Keratinocyte (primary cell): ENCODE results near the gene B9D1. TPM values are rescaled to one million over a fixed set of nuclear protein-coding genes. Genes with fewer than 3 reads are reported as not detected.
A peak's percentile ranks its signal among the peaks of the same experiment; 100 is the strongest.

ENCODE experiments used
- DNase-seq: peaks from one replicate; pipeline ENCODE4 v3.0.0-alpha.2; 2011; ENCODE audit warnings: low read depth, missing footprints, low spot score
- FAIRE-seq: peaks from 2 replicates; lab custom pipeline; 2011; peaks lifted over from hg19 to GRCh38; lab: Jason Lieb, UNC
- H2AFZ ChIP-seq: 2 replicates; pipeline ENCODE4 v1.6.0; 2012; ENCODE audit warnings: low read length, control low read depth, inconsistent platforms; ENCODE audit not compliant: control insufficient read depth
- H3K27ac ChIP-seq: 2 replicates; pipeline ENCODE4 v1.5.1; 2011; ENCODE audit warnings: low read length; ENCODE audit not compliant: control insufficient read depth, insufficient read depth
- H3K27me3 ChIP-seq: 3 replicates; pipeline ENCODE4 v1.6.0; 2011; ENCODE audit warnings: low read length; ENCODE audit not compliant: control insufficient read depth, insufficient read depth; ENCODE audit errors: extremely low read depth
- H3K36me3 ChIP-seq, 2 experiments: 2 replicates in 1 of 2; 3 replicates in 1 of 2; pipeline ENCODE4 v1.5.1; 2011; ENCODE audit warnings: low read length in 2 of 2, mild to moderate bottlenecking in 1 of 2; ENCODE audit not compliant: control insufficient read depth in 2 of 2, insufficient read depth in 2 of 2; ENCODE audit errors: extremely low read depth in 1 of 2
- H3K4me1 ChIP-seq: 3 replicates; pipeline ENCODE4 v1.5.1; 2011; ENCODE audit warnings: low read length; ENCODE audit not compliant: control insufficient read depth, insufficient read depth; ENCODE audit errors: extremely low read depth
- H3K4me2 ChIP-seq: 3 replicates; pipeline ENCODE4 v1.6.0; 2011; ENCODE audit warnings: low read depth, low read length; ENCODE audit not compliant: control insufficient read depth, insufficient read depth; ENCODE audit errors: extremely low read depth
- H3K4me3 ChIP-seq, 3 experiments: fragments of 200-600 bp in 1 of 3; sonication (generic) in 1 of 3; 2 replicates in 2 of 3; 3 replicates in 1 of 3; pipeline ENCODE4 v1.5.1; 2011 to 2016; ENCODE audit warnings: low read length in 3 of 3, mild to moderate bottlenecking in 3 of 3, control low read depth in 2 of 3, inconsistent platforms in 1 of 3, low read depth in 1 of 3, mixed read lengths in 1 of 3, mixed run types in 1 of 3, moderate library complexity in 1 of 3; ENCODE audit not compliant: control insufficient read depth in 2 of 3, insufficient read depth in 2 of 3; ENCODE audit errors: extremely low read depth in 1 of 3
- H3K79me2 ChIP-seq: 2 replicates; pipeline ENCODE4 v1.6.0; 2012; ENCODE audit warnings: low read length; ENCODE audit not compliant: control insufficient read depth, insufficient read depth
- H3K9ac ChIP-seq: 3 replicates; pipeline ENCODE4 v1.6.0; 2011; ENCODE audit warnings: low read length; ENCODE audit not compliant: control insufficient read depth, insufficient read depth; ENCODE audit errors: extremely low read depth
- H3K9me1 ChIP-seq: 3 replicates; pipeline ENCODE4 v1.6.0; 2011; ENCODE audit warnings: low read length; ENCODE audit not compliant: control insufficient read depth, insufficient read depth; ENCODE audit errors: extremely low read depth
- H3K9me3 ChIP-seq: 2 replicates; pipeline ENCODE4 v1.5.1; 2012; ENCODE audit warnings: low read depth, low read length; ENCODE audit not compliant: control insufficient read depth
- H4K20me1 ChIP-seq: 3 replicates; pipeline ENCODE4 v1.6.0; 2011; ENCODE audit warnings: low read length; ENCODE audit not compliant: control insufficient read depth, insufficient read depth; ENCODE audit errors: extremely low read depth
- CTCF ChIP-seq, 3 experiments: IDR thresholded peaks in 1 of 3; conservative IDR thresholded peaks in 1 of 3; optimal IDR thresholded peaks in 1 of 3; 2 replicates in 2 of 3; 3 replicates in 1 of 3; pipeline versions ENCODE3 to v1.5.1; 2011; ENCODE audit warnings: low read length in 3 of 3, mild to moderate bottlenecking in 3 of 3, moderate library complexity in 2 of 3, control low read depth in 1 of 3, inconsistent platforms in 1 of 3; ENCODE audit not compliant: insufficient read depth in 2 of 3; ENCODE audit errors: extremely low read depth in 1 of 3
- EZH2 ChIP-seq: IDR thresholded peaks from one replicate; pipeline ENCODE4 v1.6.1; 2012; ENCODE audit warnings: inconsistent platforms, mild to moderate bottlenecking, low read length, moderate library complexity
- dilution Hi-C: fragments of 300-500 bp; cut with MboI; formaldehyde crosslinking; loops from one replicate; pipeline ENCODE4 v1.7.0; 2020; ENCODE audit warnings: low sequenced_read_pairs; ENCODE audit not compliant: extremely low pct_ligation_motif_present
- polyA plus RNA-seq, 5 experiments: library from polyadenylated mRNA; depleted of rRNA in 3 of 5; stranded (reverse) in 3 of 5; stranded (forward) in 1 of 5; unstranded in 1 of 5; fragments of >200 nt; gene quantifications; 1 replicate in 1 of 5; 2 replicates in 3 of 5; 3 replicates in 1 of 5; pipeline versions ENCODE4 v1.2.1 to v1.2.3, GENCODE V29; 2011 to 2012; ENCODE audit warnings: missing spikeins in 2 of 5, low read depth in 1 of 5, low replicate concordance in 1 of 5

B9D1 gene
- polyA plus RNA-seq, 1 donor (not counting 4 experiments of a cell fraction or from before 2014, with no cell fraction given), result 30.3 TPM

DNA sequence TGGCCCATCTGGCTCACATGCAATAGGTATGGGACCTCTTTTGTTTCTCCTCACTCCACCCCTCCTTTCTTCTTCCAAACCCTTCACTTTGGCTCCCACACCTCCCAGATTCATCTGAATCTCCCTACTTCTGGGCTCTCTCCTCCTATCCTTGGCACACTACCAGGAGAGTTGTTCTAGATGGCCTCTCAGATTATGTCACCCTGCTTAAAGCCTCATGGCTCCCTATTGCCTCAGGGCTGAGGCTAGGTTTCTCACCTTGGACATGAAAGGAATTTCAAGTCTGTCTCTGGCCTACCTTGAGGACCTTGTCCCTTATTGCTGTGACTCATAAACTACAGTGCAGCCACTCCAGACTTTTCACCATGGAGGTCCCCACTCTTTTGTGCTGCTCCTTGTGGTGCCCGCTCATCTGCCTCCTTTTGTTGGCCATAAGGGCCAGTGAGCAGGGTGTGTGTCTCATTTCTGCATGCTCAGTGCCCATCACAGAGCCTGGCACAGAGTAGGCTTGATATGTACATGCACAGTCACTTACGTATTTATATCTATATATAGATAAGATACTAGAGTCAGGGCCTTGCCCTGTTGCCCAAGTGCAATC lies 25.5 kb upstream of the B9D1 start:
- Histone ChIP-seq H4K20me1 (no peaks in the 10 kb centered on the region), H2AFZ (no peak overlapping the region), H3K79me2 (no peaks in the 10 kb centered on the region), H3K4me3 (no peak overlapping the region), H3K36me3 (peaks cover under 1 to 3% of the 10 kb centered on the region in 2 experiments), H3K27me3 (no peaks in the 10 kb centered on the region), H3K9me1 (no peaks in the 10 kb centered on the region), H3K27ac (no peak overlapping the region), H3K9ac (no peak overlapping the region), H3K4me1 (peaks cover 19% of the 10 kb centered on the region), H3K9me3 (no peaks in the 10 kb centered on the region), H3K4me2 (no peak overlapping the region)
- dilution Hi-C loops, result no loop called here
- TF ChIP-seq EZH2 (no peak), CTCF (optimal IDR thresholded peaks at IDR 0.05 in 1 of 3, IDR thresholded peaks at IDR 0.05 in 1 of 3, conservative IDR thresholded peaks at IDR 0.05 in 1 of 3; ENCODE audit: extremely low read depth in 1 of 3, insufficient read depth in 2 of 3, low read length in 3 of 3) (no peak)
- FAIRE-seq (peak; percentile 52), DNase-seq (no peak)

DNA sequence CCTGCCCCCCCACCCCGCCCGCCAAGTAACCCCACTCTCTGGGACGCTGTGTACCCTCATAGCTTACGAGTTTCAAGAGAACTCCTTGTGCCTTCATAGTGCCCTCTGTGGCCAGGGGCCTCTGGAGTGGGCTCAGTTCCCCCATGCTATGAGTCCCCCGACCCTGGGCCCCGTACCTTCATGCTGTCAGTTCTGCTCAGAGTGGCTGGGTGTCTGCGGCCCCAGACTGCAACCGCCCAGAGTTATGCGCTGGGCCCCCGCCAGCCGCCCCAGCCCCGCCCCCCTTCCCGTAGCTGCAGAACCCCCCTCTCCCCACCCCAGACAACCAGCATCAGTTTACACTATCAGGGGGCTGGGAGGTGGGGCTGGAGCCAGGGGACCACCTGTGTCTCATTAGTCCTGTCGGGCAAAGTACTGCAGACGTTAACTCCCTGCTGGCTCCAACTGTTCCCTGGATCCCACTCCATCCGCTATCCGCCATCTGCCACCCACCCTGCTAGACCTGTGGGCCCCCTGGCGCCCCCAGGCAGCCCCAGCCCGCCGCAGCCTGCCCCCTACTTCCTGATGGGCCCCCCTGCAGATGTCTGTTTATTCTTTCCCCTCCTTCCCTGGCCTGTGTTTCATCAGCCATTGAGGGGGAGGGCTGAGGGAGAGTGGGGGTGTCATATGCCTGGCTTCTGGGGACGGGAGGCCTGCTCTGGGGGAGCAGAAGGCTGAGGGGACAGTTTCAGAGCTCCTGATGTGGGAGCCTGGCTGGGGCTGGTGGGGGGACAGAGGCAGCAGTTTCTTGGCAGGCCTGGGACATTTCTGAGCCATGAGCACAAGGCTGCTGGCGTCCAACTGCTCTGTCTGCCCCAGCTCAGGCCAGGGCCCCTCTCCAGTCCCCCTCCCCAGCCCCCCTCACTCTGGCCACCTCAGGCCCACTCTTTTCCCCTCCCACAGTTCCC lies 24.7 kb upstream of the B9D1 start, which contains the start of gene MFAP4:
Gene MFAP4 (minus strand): TSS at position 217 of the 947 bp plus-strand sequence. CDS start 35 bp downstream, at position 182.
- Histone ChIP-seq H3K4me2 (no peak within 1 kb of the TSS), H3K27ac (peak within 1 kb of the TSS; percentile 13), H2AFZ (no peak within 1 kb of the TSS), H3K9ac (no peak within 1 kb of the TSS), H4K20me1 (no peaks in the 10 kb centered on the region), H3K9me3 (no peaks in the 10 kb centered on the region), H3K4me1 (peaks cover 19% of the 10 kb centered on the region), H3K4me3 (no peak within 1 kb of the TSS), H3K36me3 (peaks cover 8 to 10% of the 10 kb centered on the region in 2 experiments), H3K27me3 (no peaks in the 10 kb centered on the region), H3K79me2 (no peaks in the 10 kb centered on the region), H3K9me1 (no peaks in the 10 kb centered on the region)
- no peak for TF ChIP-seq EZH2
- no peak for TF ChIP-seq CTCF (optimal IDR thresholded peaks at IDR 0.05 in 1 of 3, IDR thresholded peaks at IDR 0.05 in 1 of 3, conservative IDR thresholded peaks at IDR 0.05 in 1 of 3; ENCODE audit: extremely low read depth in 1 of 3, insufficient read depth in 2 of 3, low read length in 3 of 3)
- no peak for FAIRE-seq
- no peak for DNase-seq
- dilution Hi-C loops, result no loop called here
